C4-2B (cell line): ENCODE data around the gene CD247.

Source experiments
- ZFX ChIP-seq: fragments of 450-650 bp; IDR thresholded peaks from 2 replicates; pipeline ENCODE4 v1.6.1; 2017
- TF ChIP-seq, protein P1 (sequence below): fragments of 450-650 bp; conservative IDR thresholded peaks from 2 replicates; pipeline ENCODE4 v1.5.1; 2017; ENCODE audit warnings: mild to moderate bottlenecking

DNA sequence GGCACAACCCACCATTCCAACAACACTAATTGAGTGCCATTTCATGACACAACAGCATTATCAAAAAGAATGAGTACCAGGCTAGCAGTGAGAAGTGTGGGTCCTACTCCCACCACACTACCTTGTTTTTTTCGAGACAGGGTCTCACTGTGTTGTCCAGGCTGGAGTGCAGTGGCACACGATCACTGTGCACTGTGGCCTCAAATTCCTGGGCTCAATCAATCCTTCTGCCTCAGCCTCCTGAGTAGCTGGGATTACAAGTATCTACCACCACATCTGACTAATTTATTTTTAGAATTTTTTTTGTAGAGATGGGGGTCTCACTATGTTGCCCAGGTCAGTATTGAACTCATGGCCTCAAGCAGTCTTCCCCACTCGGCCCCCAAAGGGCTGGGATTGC lies 30.7 kb downstream of the CD247 start:
- TF ChIP-seq, protein P1, sequence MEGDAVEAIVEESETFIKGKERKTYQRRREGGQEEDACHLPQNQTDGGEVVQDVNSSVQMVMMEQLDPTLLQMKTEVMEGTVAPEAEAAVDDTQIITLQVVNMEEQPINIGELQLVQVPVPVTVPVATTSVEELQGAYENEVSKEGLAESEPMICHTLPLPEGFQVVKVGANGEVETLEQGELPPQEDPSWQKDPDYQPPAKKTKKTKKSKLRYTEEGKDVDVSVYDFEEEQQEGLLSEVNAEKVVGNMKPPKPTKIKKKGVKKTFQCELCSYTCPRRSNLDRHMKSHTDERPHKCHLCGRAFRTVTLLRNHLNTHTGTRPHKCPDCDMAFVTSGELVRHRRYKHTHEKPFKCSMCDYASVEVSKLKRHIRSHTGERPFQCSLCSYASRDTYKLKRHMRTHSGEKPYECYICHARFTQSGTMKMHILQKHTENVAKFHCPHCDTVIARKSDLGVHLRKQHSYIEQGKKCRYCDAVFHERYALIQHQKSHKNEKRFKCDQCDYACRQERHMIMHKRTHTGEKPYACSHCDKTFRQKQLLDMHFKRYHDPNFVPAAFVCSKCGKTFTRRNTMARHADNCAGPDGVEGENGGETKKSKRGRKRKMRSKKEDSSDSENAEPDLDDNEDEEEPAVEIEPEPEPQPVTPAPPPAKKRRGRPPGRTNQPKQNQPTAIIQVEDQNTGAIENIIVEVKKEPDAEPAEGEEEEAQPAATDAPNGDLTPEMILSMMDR = no peak
- no peak for TF ChIP-seq ZFX
